ENCODE data around the gene C1QTNF8.

The C1QTNF8 gene

DNA sequence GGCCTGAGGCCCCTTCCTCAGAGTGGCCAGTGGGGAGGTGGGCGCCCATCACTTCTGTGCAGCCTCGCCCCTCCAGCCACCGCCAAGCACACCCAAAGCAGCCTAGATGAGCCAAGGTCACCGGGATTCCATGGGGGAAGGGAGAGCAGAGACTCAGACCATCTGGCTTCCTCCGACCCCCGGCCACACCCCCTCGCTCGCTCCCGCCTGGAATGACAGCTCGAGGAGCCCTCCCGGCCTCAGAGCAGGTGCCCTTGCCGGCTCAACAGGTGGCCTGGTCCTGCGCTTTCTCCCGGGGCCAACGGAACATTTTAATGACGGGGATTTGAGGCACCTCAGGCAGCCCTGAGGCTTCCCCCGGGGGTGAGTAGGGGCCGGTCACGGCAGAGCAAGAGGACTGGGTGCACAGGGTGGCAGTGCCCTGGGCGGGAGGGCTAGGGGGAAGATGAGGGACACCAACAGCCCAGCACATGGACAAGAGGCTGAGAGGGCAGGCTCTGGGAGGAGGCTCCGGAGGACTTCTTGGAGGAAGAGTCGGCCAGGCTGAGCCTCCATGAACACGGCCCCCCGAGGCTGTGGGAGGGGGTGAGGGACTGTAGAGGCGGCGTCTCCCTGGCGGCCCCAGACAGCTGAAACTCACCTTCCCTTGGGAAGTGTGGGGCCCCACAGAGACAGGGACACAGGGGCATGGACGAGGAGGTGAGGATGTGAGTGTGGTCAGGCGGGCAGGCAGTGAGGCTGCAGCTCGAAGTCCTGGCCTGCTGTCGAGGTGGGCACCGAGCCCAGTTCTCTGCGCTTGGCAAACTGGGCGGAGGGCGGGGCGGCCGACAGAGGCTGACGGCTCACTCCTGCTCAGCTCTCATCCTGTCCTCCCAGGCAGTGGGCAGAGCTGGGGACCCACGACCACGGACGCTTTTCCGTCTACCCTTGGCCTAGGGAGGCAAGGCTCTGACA is 12.5 kb upstream of the C1QTNF8 start:
- Mint-ChIP-seq H3K27me3 (peaks cover 9% of the 10 kb centered on the region), H3K4me3 (no peak overlapping the region)
- no peak for ATAC-seq (ENCODE audit: low read depth)

DNA sequence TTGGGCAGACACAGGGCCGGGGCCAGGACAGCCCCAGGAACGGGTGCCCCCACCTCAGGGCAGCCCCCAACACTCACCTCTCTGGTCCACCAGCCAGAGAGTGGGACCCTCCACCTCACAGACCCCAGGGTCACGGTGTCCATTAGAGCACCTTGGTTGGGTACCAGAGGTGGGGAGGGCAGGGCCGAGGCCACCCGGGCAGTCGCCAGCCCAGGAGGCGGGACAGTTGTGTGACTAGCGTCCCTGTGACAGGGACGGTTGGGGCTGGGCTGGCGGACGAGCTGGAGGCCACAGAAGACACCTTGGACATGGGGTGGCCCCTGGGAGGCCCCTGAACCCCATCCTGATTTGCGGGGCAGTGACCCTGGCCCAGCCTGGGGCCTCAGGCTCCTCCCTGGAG is 11.7 kb upstream of the C1QTNF8 start:
- DNase-seq (ENCODE audit: low spot score in 2 of 2) (no peak), ATAC-seq (ENCODE audit: low read depth) (no peak)
- Mint-ChIP-seq H3K27ac (no peak overlapping the region), H3K4me1 (peaks cover 7% of the 10 kb centered on the region), H3K4me3 (no peak overlapping the region), H3K9me3 (peaks cover 2% of the 10 kb centered on the region), H3K36me3 (peaks cover 2% of the 10 kb centered on the region), H3K27me3 (peaks cover 9% of the 10 kb centered on the region)

More for the DNA sequence above, 12.5 kb upstream of the C1QTNF8 start:
- Mint-ChIP-seq H3K4me1 (peaks cover 7% of the 10 kb centered on the region), H3K9me3 (peaks cover 2% of the 10 kb centered on the region), H3K36me3 (peaks cover 2% of the 10 kb centered on the region), H3K27ac (no peak overlapping the region)
- DNase-seq (ENCODE audit: low spot score in 2 of 2) = no peak

DNA sequence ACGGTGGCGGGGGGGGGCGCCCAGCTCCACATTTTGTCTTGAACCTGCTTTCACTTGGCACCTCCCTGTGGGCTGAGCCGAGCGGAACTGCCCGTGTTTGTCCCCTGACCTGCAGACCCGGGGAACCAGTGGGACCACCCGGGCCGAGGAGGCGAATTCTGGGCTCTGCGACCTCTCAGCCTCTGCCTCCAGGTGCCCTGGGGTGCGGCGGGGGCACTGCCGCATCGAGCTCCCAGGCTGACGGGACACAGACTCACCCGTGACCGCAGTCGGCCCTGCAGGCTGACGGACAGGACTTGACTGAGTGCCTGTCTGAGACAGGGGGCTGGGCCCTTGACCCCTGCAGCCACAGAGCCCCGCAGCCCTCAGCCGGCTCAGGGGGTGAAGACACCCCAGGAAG is 11.1 kb upstream of the C1QTNF8 start:
- Mint-ChIP-seq H3K27me3 (peaks cover 9% of the 10 kb centered on the region), H3K4me3 (no peak overlapping the region), H3K36me3 (peaks cover 2% of the 10 kb centered on the region), H3K9me3 (peaks cover 2% of the 10 kb centered on the region), H3K4me1 (peaks cover 7% of the 10 kb centered on the region), H3K27ac (no peak overlapping the region)
- ATAC-seq (ENCODE audit: low read depth) (no peak), DNase-seq (ENCODE audit: low spot score in 2 of 2) (no peak)

DNA sequence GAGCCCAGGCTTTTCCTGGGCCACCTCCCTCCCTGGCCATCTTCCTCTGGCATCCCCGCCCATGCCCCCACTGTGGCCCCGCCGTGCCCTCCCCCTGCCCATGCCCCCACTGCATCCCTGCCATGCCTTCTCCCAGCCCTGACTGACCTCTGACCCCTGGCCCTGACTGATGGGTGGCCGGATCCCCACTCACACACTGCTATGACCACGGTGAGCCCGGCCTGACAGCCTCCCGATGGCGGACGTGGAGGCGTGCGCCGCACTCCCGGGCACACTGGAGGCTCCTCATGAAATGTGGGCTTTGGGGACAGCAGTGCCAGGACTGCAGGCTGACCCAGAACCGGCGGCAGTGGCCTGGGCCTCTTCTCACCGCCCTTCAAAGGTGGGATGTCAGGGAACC is 10.6 kb upstream of the C1QTNF8 start:
- no peak for ATAC-seq (ENCODE audit: low read depth)
- peaks cover 2% of the 10 kb centered on the region for H3K9me3 Mint-ChIP-seq
- no peak overlapping the region for H3K27ac Mint-ChIP-seq
- H3K27me3 Mint-ChIP-seq = peaks cover 9% of the 10 kb centered on the region
- no peak for DNase-seq (ENCODE audit: low spot score in 2 of 2)
- H3K4me1 Mint-ChIP-seq = peaks cover 7% of the 10 kb centered on the region
- peaks cover 2% of the 10 kb centered on the region for H3K36me3 Mint-ChIP-seq
- H3K4me3 Mint-ChIP-seq = no peak overlapping the region

DNA sequence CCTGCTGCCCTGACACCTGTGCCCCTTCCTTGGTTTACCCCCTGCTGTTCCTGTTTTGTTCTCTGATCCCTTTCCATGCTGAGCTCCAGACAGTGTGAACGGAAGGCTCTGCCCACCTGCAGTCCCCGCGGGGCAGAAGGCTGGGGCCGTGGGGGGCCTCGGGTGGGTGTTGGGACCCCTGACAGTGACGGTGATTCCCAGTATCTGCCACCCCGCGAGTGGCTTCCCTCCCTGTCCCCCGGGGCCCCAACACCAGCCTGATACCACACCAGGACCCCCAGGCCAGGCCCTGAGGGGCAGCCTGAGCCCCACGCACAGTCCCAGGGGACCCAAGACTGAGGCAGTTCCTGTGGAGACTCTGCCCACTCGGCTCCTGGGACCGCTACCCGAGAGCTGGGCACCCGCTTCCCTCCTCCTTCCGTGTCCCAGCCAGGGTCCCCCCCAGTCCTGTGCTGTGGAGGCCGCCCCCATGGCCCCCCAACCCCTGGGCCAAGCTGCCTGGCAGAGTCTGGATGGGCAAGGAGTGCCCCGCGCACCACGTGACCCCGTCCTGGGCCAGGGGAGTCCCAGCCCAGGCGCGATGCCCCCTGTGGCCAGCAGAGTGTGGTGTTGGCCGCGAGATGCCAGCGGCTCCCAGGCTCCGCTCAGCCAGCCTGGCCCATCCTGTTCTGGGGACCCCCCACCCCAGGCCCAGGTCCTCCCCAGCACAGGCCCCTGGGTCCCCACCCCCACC is 10.0 kb upstream of the C1QTNF8 start:
- Mint-ChIP-seq H3K4me1 (peaks cover 7% of the 10 kb centered on the region), H3K4me3 (no peak overlapping the region), H3K27ac (no peak overlapping the region), H3K9me3 (peaks cover 2% of the 10 kb centered on the region), H3K27me3 (peaks cover 9% of the 10 kb centered on the region), H3K36me3 (peaks cover 2% of the 10 kb centered on the region)
- DNase-seq (ENCODE audit: low spot score in 2 of 2) (no peak), ATAC-seq (ENCODE audit: low read depth) (peak; percentile 55)

DNA sequence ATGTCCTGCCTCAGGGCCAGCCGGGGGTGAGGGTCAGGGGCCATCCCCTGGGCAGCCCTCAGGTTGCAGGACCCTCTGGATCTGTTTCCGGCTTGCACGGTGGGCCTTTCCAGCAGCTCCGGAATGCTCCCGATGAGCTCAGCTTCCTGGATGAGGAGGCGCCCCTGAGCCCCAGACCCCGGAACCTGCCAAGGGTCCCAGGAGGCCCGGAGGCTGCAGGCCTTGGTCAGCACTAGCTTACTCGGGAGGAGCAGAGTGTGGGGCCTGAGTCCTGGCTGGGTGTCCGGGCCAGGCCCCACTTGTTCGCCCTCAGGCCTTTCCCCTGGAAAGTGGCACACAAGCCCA is 7.6 kb upstream of the C1QTNF8 start:
- H3K27ac Mint-ChIP-seq = no peak overlapping the region
- no peaks in the 10 kb centered on the region for H3K9me3 Mint-ChIP-seq
- peaks cover 6% of the 10 kb centered on the region for H3K27me3 Mint-ChIP-seq
- H3K36me3 Mint-ChIP-seq = no peaks in the 10 kb centered on the region
- DNase-seq (ENCODE audit: low spot score in 2 of 2) (no peak), ATAC-seq (ENCODE audit: low read depth) (no peak)
- no peak overlapping the region for H3K4me3 Mint-ChIP-seq
- H3K4me1 Mint-ChIP-seq = peaks cover 4% of the 10 kb centered on the region

DNA sequence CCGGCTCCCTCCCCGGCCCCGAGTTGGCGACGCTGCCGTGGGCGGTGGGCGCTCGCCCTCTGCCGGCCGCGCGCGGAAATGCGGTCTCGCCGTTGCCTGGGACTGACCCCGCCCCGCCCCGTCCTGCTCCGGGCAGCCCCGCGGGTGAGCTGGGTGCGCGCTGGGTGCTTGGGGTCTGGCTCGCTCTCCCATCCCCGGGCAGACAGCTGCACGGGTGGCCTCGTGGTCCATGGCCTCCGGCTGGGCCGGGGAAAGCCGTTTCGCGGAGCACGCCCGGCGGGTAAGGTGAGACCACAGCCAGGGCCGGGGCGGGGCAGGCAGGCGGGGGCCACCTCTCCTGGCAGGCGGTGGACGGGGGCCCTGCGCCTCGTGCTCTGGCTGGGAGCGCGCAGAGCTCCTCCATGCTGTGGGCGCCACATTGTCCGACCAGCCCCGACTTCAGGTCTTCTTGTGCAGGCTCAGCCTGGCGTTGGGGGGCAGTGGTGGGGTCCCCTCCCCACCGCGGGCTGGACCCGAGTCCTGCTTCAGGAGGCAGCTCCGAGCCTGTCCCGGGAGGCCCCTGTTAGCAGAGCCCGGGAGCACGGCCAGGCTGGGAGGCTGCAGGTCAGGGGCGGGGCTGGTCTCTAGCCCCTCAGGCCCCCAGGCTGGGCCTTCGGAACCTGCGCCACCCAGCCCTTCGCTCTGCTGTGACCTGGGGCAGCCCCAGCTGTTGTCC is 7.0 kb upstream of the C1QTNF8 start:
- Mint-ChIP-seq H3K4me1 (peaks cover 4% of the 10 kb centered on the region), H3K9me3 (no peaks in the 10 kb centered on the region), H3K4me3 (no peak overlapping the region), H3K27ac (no peak overlapping the region), H3K36me3 (no peaks in the 10 kb centered on the region), H3K27me3 (peaks cover 6% of the 10 kb centered on the region)
- peak; percentile 84 for ATAC-seq (ENCODE audit: low read depth)
- DNase-seq (ENCODE audit: low spot score in 2 of 2) = peak; percentile 70 to 84

DNA sequence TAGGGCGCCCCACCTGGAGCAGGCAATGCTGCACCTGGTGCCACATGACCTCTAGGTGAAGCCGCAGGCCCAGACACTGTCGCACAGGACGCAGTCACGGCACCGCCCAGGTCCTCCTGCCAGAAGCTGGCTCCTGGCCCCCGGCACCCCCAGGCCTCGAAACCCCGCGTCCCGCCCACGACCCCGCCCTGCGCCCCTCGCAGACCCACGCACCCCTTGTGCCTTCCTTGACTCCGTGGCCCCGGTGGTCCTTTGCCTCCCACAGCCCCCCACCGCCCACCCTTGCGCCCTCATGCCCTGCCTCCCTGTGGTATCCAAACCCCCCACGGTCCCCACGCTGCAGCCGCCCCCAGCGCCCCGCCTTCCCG is 6.3 kb upstream of the C1QTNF8 start:
- Mint-ChIP-seq H3K4me1 (peaks cover 4% of the 10 kb centered on the region), H3K9me3 (no peaks in the 10 kb centered on the region), H3K36me3 (no peaks in the 10 kb centered on the region), H3K27me3 (peaks cover 6% of the 10 kb centered on the region), H3K27ac (no peak overlapping the region), H3K4me3 (no peak overlapping the region)
- DNase-seq (ENCODE audit: low spot score in 2 of 2) = no peak
- no peak for ATAC-seq (ENCODE audit: low read depth)

DNA sequence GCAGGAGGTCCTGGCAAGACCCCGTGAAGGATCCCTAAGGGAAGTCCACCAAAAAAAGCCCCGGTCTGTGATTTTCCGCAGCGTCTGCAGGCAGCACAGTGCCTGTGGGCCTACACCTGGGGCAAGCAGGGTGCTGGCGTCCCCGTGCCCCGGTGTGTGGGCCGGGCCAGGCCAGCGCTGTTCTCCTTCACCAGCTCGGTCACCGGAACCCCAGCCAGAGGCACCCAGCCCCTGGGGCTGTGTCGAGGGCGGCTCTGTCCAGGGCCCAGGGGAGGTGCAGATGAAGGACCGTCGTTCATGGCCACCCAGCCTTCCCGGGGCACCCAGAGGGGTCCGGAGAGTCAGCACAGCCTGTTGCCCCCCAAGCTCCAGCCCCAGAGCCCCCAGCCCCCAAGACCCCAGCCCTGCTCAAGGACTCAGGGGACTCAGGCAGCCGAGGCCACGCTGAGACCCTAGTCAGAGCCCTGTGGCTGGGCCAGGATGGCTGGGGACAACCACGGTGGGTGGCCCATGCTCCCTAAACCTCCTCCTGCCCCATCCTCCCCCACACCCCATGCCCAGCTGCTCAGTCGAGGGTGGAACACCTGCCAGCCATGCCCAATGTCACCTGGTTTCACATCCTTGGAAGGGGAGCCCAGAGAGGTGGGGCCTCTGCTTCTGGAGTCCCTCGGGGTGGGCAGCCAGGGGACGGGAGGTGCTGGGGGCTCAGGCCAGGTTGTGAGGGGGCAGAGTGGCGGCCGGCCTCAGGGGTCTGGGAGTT is 5.7 kb upstream of the C1QTNF8 start:
- H3K9me3 Mint-ChIP-seq = no peaks in the 10 kb centered on the region
- peaks cover 4% of the 10 kb centered on the region for H3K4me1 Mint-ChIP-seq
- H3K4me3 Mint-ChIP-seq = no peak overlapping the region
- no peaks in the 10 kb centered on the region for H3K36me3 Mint-ChIP-seq
- H3K27me3 Mint-ChIP-seq = peaks cover 6% of the 10 kb centered on the region
- ATAC-seq (ENCODE audit: low read depth) (no peak), DNase-seq (ENCODE audit: low spot score in 2 of 2) (no peak)
- H3K27ac Mint-ChIP-seq = no peak overlapping the region

DNA sequence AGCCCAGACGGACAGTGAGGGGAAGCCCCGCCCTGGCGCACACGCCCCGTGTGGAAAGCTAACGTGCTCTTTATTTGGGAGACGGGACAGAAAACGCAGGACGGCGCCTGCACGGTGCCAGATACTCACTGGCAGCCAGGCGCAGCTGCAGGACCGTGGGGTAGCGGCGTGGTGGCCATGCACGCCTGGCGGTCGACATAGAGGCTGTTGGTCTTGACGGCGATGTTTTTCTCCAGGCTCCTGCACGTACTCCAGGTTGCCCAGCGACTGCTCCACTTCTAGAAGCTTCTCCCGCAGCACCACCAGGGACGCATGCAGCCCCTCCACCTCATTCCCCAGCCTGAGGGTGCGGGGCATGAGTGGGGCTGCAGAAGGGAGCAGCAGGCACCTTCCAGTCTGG is 5.1 kb upstream of the C1QTNF8 start:
- peaks cover 6% of the 10 kb centered on the region for H3K27me3 Mint-ChIP-seq
- H3K36me3 Mint-ChIP-seq = no peaks in the 10 kb centered on the region

DNA sequence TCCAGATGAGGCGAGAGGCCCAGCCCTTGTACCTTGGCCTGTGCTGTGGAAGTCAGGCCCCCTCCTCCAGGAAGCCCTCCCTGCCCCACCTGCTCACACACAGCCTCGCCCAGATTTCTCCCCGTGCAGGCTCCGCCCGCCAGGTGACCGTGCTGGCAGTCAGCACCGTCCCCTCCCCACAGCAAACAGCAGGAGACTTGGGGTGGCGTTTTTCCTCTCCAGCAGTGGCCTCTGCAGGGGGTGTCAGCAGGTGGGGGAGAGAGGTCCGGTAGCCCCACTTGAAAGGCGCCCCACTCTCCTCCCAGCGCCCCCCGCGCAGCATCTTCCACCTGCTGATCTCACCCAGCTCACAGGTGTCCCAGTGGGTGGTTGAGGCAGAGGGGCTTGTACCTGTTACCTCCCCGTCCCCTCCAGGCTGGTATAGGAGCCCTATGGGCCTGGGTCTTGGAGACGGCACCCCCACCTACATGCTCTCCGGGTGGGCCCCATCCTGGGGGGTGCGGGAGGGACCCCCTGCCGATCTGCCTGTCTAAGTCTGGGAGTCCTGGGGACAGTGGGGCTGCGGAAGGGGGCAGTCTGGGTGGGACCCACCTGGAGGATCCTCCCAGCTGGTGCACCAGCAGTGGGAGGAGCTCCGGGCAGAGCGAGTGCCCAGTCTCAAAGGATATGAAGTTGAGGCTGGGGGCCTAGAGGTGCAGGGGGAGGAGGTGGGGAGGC is 4.2 kb upstream of the C1QTNF8 start:
- ATAC-seq (ENCODE audit: low read depth) = no peak
- Mint-ChIP-seq H3K4me3 (no peak overlapping the region), H3K9me3 (no peaks in the 10 kb centered on the region)

More for the DNA sequence above, 5.1 kb upstream of the C1QTNF8 start:
- H3K27ac Mint-ChIP-seq = no peak overlapping the region
- H3K4me1 Mint-ChIP-seq = peaks cover 4% of the 10 kb centered on the region
- H3K4me3 Mint-ChIP-seq = no peak overlapping the region
- no peak for ATAC-seq (ENCODE audit: low read depth)
- H3K9me3 Mint-ChIP-seq = no peaks in the 10 kb centered on the region
- no peak for DNase-seq (ENCODE audit: low spot score in 2 of 2)

DNA sequence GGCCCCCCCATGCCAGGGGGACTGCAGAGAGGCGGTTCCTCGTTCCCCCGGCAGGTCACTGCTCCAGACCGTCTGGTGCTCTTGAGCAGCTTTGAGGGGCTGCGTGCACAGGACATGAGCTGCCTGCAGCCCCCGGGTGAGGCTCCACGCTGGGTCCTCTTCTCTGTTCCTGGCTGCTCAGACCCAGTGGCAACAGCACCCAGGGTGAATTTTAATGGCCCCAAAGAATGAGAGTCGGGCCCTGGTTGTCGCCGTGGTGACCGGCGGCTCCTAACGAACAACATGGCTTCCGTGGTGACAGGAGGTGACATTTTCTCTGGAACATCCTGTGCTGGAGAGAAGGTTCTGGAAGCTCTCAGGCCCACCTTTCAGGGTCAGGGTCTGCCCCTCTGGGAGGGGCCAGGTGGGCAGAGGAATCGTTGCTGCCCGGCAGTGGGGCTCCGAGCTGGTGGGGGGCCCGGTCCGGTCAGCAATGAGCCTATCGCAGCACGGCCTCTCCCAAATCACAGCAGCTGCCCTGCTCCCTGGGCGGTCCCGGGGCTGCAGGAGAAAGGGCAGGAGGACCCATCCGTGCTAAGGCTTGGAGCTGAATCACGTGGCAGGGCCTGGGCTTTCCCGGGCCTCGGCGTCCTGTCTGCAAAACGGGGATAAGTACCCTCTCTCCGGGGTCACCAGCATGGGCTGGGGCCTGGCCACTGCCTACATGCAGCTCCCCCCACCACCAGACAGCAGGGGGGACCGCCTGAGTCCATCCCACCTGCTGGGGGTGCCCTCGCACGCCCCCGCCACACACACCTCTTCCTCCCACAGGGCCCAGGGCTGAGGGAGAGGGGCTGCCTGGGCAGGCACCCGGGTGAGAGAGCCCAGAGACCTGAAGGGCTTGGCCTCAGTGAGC is 3.4 kb upstream of the C1QTNF8 start:
- Mint-ChIP-seq H3K4me1 (no peaks in the 10 kb centered on the region), H3K27ac (no peak overlapping the region), H3K36me3 (no peaks in the 10 kb centered on the region), H3K9me3 (no peaks in the 10 kb centered on the region), H3K27me3 (peaks cover 2% of the 10 kb centered on the region), H3K4me3 (no peak overlapping the region)
- DNase-seq (ENCODE audit: low spot score in 2 of 2) (no peak), ATAC-seq (ENCODE audit: low read depth) (no peak)

More for the DNA sequence above, 4.2 kb upstream of the C1QTNF8 start:
- DNase-seq (ENCODE audit: low spot score in 2 of 2) = no peak
- no peak overlapping the region for H3K27ac Mint-ChIP-seq
- peaks cover 3% of the 10 kb centered on the region for H3K27me3 Mint-ChIP-seq
- no peaks in the 10 kb centered on the region for H3K36me3 Mint-ChIP-seq
- H3K4me1 Mint-ChIP-seq = no peaks in the 10 kb centered on the region

Data from memory B cell (primary cell).